ENCODE measurements around the gene ASCC2. TPM values are rescaled to one million over a fixed set of nuclear protein-coding genes. Genes with fewer than 3 reads are reported as not detected.

The ASCC2 gene
- total RNA-seq, 1 experiment from 2014 or later = 43.6 TPM

DNA sequence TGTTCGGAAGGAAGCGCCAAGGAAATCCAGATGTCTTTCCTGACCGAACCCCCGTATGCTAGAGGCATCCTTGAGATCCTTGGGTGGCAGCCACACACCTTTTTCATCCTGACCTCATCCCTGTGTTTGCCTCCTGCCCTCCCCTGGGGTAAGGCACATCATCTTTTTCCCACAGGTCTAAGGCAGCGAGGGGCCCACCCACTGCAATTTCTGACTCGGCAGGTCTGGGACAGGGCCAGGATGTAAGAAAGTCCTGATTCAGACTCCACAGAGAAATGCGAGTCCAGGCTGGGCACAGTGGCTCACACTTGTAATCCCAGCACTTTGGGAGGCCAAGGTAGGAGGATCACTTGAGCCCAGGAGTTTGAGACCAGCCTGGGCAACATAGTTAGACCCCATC, 81.7 kb downstream of the ASCC2 start:
- ATAC-seq (no peak), DNase-seq (ENCODE audit: low spot score) (no peak)
- Mint-ChIP-seq H3K27ac (no peak overlapping the region), H3K9me3 (no peaks in the 10 kb centered on the region), H3K4me3 (no peak overlapping the region), H3K4me1 (no peaks in the 10 kb centered on the region), H3K27me3 (ENCODE audit: low read depth) (no peaks in the 10 kb centered on the region), H3K36me3 (no peaks in the 10 kb centered on the region)
- POLR2A ChIA-PET = no interaction called here
- CTCF ChIA-PET = interaction anchor here (1.2 kb wide), 1 partner anchor 40 kb away, joined by 3 read pairs; no protein-coding TSS in a partner anchor
- TF ChIP-seq ZNF263 (CRISPR knock-in tag; IDR thresholded peaks at IDR 0.05; ENCODE audit: low read depth) (no peak), JAZF1 (CRISPR knock-in tag; IDR thresholded peaks at IDR 0.05) (no peak), FOXK1 (CRISPR knock-in tag; IDR thresholded peaks at IDR 0.05) (no peak), EMX1 (CRISPR knock-in tag; IDR thresholded peaks at IDR 0.05) (no peak)
- TF ChIP-seq, protein P1, sequence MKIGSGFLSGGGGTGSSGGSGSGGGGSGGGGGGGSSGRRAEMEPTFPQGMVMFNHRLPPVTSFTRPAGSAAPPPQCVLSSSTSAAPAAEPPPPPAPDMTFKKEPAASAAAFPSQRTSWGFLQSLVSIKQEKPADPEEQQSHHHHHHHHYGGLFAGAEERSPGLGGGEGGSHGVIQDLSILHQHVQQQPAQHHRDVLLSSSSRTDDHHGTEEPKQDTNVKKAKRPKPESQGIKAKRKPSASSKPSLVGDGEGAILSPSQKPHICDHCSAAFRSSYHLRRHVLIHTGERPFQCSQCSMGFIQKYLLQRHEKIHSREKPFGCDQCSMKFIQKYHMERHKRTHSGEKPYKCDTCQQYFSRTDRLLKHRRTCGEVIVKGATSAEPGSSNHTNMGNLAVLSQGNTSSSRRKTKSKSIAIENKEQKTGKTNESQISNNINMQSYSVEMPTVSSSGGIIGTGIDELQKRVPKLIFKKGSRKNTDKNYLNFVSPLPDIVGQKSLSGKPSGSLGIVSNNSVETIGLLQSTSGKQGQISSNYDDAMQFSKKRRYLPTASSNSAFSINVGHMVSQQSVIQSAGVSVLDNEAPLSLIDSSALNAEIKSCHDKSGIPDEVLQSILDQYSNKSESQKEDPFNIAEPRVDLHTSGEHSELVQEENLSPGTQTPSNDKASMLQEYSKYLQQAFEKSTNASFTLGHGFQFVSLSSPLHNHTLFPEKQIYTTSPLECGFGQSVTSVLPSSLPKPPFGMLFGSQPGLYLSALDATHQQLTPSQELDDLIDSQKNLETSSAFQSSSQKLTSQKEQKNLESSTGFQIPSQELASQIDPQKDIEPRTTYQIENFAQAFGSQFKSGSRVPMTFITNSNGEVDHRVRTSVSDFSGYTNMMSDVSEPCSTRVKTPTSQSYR (CRISPR knock-in tag; IDR thresholded peaks at IDR 0.05) = no peak
- TF ChIP-seq, protein P2, sequence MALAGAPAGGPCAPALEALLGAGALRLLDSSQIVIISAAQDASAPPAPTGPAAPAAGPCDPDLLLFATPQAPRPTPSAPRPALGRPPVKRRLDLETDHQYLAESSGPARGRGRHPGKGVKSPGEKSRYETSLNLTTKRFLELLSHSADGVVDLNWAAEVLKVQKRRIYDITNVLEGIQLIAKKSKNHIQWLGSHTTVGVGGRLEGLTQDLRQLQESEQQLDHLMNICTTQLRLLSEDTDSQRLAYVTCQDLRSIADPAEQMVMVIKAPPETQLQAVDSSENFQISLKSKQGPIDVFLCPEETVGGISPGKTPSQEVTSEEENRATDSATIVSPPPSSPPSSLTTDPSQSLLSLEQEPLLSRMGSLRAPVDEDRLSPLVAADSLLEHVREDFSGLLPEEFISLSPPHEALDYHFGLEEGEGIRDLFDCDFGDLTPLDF (CRISPR knock-in tag; IDR thresholded peaks at IDR 0.05) = no peak
- TF ChIP-seq, protein P3, sequence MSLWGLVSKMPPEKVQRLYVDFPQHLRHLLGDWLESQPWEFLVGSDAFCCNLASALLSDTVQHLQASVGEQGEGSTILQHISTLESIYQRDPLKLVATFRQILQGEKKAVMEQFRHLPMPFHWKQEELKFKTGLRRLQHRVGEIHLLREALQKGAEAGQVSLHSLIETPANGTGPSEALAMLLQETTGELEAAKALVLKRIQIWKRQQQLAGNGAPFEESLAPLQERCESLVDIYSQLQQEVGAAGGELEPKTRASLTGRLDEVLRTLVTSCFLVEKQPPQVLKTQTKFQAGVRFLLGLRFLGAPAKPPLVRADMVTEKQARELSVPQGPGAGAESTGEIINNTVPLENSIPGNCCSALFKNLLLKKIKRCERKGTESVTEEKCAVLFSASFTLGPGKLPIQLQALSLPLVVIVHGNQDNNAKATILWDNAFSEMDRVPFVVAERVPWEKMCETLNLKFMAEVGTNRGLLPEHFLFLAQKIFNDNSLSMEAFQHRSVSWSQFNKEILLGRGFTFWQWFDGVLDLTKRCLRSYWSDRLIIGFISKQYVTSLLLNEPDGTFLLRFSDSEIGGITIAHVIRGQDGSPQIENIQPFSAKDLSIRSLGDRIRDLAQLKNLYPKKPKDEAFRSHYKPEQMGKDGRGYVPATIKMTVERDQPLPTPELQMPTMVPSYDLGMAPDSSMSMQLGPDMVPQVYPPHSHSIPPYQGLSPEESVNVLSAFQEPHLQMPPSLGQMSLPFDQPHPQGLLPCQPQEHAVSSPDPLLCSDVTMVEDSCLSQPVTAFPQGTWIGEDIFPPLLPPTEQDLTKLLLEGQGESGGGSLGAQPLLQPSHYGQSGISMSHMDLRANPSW (CRISPR knock-in tag; conservative IDR thresholded peaks at IDR 0.05; ENCODE audit: low read depth) = no peak
- TF ChIP-seq, protein P4, sequence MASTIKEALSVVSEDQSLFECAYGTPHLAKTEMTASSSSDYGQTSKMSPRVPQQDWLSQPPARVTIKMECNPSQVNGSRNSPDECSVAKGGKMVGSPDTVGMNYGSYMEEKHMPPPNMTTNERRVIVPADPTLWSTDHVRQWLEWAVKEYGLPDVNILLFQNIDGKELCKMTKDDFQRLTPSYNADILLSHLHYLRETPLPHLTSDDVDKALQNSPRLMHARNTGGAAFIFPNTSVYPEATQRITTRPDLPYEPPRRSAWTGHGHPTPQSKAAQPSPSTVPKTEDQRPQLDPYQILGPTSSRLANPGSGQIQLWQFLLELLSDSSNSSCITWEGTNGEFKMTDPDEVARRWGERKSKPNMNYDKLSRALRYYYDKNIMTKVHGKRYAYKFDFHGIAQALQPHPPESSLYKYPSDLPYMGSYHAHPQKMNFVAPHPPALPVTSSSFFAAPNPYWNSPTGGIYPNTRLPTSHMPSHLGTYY (CRISPR knock-in tag; IDR thresholded peaks at IDR 0.05) = no peak

DNA sequence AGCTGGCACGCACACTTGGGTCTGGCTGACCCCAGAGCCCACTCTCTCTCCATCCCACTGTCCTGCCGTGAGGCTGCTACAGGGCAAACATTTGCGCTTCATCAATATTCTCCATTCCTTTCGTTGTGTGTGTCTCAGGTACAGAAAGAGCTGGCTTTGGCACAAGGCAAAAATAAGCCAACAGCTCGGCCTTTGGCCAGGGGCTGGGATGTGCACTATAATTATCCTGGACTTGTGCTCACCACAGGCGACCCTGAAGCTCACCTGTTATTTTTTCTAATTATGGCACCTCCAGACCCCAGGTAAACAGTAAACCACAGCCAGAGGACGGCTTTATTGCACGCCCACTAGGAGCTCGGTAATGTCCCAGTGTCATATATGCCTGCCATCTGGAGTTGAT, 82.2 kb downstream of the ASCC2 start:
- Mint-ChIP-seq H3K36me3 (no peaks in the 10 kb centered on the region), H3K9me3 (no peaks in the 10 kb centered on the region), H3K4me1 (no peaks in the 10 kb centered on the region), H3K27me3 (ENCODE audit: low read depth) (no peaks in the 10 kb centered on the region), H3K27ac (no peak overlapping the region), H3K4me3 (no peak overlapping the region)
- no peak for ATAC-seq
- ChIA-PET CTCF (interaction anchor here (1.2 kb wide), 1 partner anchor 39 kb away, joined by 3 read pairs; no protein-coding TSS in a partner anchor), POLR2A (interaction anchor here (0.6 kb wide), 1 partner anchor 607 kb away, joined by 5 read pairs; no protein-coding TSS in a partner anchor)
- TF ChIP-seq, protein P5, sequence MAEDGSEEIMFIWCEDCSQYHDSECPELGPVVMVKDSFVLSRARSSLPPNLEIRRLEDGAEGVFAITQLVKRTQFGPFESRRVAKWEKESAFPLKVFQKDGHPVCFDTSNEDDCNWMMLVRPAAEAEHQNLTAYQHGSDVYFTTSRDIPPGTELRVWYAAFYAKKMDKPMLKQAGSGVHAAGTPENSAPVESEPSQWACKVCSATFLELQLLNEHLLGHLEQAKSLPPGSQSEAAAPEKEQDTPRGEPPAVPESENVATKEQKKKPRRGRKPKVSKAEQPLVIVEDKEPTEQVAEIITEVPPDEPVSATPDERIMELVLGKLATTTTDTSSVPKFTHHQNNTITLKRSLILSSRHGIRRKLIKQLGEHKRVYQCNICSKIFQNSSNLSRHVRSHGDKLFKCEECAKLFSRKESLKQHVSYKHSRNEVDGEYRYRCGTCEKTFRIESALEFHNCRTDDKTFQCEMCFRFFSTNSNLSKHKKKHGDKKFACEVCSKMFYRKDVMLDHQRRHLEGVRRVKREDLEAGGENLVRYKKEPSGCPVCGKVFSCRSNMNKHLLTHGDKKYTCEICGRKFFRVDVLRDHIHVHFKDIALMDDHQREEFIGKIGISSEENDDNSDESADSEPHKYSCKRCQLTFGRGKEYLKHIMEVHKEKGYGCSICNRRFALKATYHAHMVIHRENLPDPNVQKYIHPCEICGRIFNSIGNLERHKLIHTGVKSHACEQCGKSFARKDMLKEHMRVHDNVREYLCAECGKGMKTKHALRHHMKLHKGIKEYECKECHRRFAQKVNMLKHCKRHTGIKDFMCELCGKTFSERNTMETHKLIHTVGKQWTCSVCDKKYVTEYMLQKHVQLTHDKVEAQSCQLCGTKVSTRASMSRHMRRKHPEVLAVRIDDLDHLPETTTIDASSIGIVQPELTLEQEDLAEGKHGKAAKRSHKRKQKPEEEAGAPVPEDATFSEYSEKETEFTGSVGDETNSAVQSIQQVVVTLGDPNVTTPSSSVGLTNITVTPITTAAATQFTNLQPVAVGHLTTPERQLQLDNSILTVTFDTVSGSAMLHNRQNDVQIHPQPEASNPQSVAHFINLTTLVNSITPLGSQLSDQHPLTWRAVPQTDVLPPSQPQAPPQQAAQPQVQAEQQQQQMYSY (CRISPR knock-in tag; IDR thresholded peaks at IDR 0.05) = no peak
- TF ChIP-seq NR1H2 (CRISPR knock-in tag; IDR thresholded peaks at IDR 0.05) = no peak
- no peak for TF ChIP-seq ZNF263 (CRISPR knock-in tag; IDR thresholded peaks at IDR 0.05; ENCODE audit: low read depth)
- TF ChIP-seq, protein P6, sequence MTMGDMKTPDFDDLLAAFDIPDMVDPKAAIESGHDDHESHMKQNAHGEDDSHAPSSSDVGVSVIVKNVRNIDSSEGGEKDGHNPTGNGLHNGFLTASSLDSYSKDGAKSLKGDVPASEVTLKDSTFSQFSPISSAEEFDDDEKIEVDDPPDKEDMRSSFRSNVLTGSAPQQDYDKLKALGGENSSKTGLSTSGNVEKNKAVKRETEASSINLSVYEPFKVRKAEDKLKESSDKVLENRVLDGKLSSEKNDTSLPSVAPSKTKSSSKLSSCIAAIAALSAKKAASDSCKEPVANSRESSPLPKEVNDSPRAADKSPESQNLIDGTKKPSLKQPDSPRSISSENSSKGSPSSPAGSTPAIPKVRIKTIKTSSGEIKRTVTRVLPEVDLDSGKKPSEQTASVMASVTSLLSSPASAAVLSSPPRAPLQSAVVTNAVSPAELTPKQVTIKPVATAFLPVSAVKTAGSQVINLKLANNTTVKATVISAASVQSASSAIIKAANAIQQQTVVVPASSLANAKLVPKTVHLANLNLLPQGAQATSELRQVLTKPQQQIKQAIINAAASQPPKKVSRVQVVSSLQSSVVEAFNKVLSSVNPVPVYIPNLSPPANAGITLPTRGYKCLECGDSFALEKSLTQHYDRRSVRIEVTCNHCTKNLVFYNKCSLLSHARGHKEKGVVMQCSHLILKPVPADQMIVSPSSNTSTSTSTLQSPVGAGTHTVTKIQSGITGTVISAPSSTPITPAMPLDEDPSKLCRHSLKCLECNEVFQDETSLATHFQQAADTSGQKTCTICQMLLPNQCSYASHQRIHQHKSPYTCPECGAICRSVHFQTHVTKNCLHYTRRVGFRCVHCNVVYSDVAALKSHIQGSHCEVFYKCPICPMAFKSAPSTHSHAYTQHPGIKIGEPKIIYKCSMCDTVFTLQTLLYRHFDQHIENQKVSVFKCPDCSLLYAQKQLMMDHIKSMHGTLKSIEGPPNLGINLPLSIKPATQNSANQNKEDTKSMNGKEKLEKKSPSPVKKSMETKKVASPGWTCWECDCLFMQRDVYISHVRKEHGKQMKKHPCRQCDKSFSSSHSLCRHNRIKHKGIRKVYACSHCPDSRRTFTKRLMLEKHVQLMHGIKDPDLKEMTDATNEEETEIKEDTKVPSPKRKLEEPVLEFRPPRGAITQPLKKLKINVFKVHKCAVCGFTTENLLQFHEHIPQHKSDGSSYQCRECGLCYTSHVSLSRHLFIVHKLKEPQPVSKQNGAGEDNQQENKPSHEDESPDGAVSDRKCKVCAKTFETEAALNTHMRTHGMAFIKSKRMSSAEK (CRISPR knock-in tag; IDR thresholded peaks at IDR 0.05; ENCODE audit: borderline replicate concordance) = no peak
- TF ChIP-seq, protein P7, sequence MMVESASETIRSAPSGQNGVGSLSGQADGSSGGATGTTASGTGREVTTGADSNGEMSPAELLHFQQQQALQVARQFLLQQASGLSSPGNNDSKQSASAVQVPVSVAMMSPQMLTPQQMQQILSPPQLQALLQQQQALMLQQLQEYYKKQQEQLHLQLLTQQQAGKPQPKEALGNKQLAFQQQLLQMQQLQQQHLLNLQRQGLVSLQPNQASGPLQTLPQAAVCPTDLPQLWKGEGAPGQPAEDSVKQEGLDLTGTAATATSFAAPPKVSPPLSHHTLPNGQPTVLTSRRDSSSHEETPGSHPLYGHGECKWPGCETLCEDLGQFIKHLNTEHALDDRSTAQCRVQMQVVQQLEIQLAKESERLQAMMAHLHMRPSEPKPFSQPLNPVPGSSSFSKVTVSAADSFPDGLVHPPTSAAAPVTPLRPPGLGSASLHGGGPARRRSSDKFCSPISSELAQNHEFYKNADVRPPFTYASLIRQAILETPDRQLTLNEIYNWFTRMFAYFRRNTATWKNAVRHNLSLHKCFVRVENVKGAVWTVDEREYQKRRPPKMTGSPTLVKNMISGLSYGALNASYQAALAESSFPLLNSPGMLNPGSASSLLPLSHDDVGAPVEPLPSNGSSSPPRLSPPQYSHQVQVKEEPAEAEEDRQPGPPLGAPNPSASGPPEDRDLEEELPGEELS (CRISPR knock-in tag; IDR thresholded peaks at IDR 0.05) = no peak
- no peak for TF ChIP-seq GABPB1 (CRISPR knock-in tag; IDR thresholded peaks at IDR 0.05)
- TF ChIP-seq, protein P8, sequence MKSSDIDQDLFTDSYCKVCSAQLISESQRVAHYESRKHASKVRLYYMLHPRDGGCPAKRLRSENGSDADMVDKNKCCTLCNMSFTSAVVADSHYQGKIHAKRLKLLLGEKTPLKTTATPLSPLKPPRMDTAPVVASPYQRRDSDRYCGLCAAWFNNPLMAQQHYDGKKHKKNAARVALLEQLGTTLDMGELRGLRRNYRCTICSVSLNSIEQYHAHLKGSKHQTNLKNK (CRISPR knock-in tag; IDR thresholded peaks at IDR 0.05) = no peak
- DNase-seq (ENCODE audit: low spot score) = no peak

Measured in WTC11 (cell line).